Uterus (tissue), 4 donors: ENCODE data around the gene IQSEC3. TPM values are rescaled to one million over a fixed set of nuclear protein-coding genes. Genes with fewer than 3 reads are reported as not detected.

Source experiments
- DNase-seq, 2 donors: peaks; one replicate each; pipeline ENCODE4 v3.0.0-alpha.2; 2019 to 2020
- H3K27ac ChIP-seq, 2 donors: fragments of 200-600 bp; sonication (generic); 1 replicate in 1 of 2; 2 replicates in 1 of 2; pipeline ENCODE4 v1.5.1; 2016 to 2018
- H3K27me3 ChIP-seq, 2 donors: fragments of 200-600 bp; sonication (generic); one replicate each; pipeline ENCODE4 v1.5.1; 2018 to 2019; ENCODE audit warnings: control low read depth in 1 of 2
- H3K36me3 ChIP-seq, 2 donors: fragments of 200-600 bp; sonication (generic); one replicate each; pipeline ENCODE4 v1.5.1; 2019; ENCODE audit warnings: control low read depth in 1 of 2
- H3K4me1 ChIP-seq, 2 donors: fragments of 200-600 bp; sonication (generic); one replicate each; pipeline ENCODE4 v1.5.1; 2018 to 2019; ENCODE audit warnings: control low read depth in 1 of 2
- H3K4me3 ChIP-seq, 2 donors: fragments of 200-600 bp; sonication (generic); 1 replicate in 1 of 2; 2 replicates in 1 of 2; pipeline ENCODE4 v1.5.1; 2018 to 2019; ENCODE audit warnings: mild to moderate bottlenecking in 1 of 2
- H3K9me3 ChIP-seq, 2 donors: fragments of 200-600 bp; sonication (generic); one replicate each; pipeline ENCODE4 v1.5.1; 2019; ENCODE audit warnings: control low read depth in 1 of 2
- CTCF ChIP-seq, 4 experiments: fragments of 200-600 bp in 2 of 4; fragments of 450-650 bp in 2 of 4; sonication (generic) in 2 of 4; IDR thresholded peaks; one replicate each; pipeline ENCODE4 v1.5.1; 2016 to 2019; ENCODE audit warnings: antibody characterized with exemption in 4 of 4, mild to moderate bottlenecking in 2 of 4, moderate library complexity in 1 of 4
- POLR2A ChIP-seq, 2 donors: fragments of 450-650 bp; IDR thresholded peaks; one replicate each; pipeline ENCODE4 v1.6.1; 2016; ENCODE audit warnings: antibody characterized with exemption in 2 of 2, mild to moderate bottlenecking in 1 of 2, moderate library complexity in 1 of 2
- intact Hi-C: fragments of 100-400 bp; cut with DNase I; formaldehyde crosslinking; loops from one replicate; pipeline ENCODE4 v1.15.1; 2023; ENCODE audit warnings: low total_unique reads
- total RNA-seq, 4 donors: library from RNA; depleted of rRNA in 3 of 4; stranded (reverse); fragments of >200 nt in 3 of 4; gene quantifications; one replicate each; pipeline versions ENCODE4 v1.1.0 to v1.2.4, GENCODE V29; 2014 to 2023
- donor health status: DM: yes; HTN: yes; CAD: no.

The IQSEC3 gene
- total RNA-seq, 4 donors from 2014 or later, result under 0.01 to 2.9 (median 1.3) TPM

GRCh38 chr12:125566-125965 lies 59.0 kb downstream of the IQSEC3 start:
- H3K36me3 ChIP-seq, result no peaks in the 10 kb centered on the region
- no peaks in the 10 kb centered on the region for H3K27me3 ChIP-seq
- no peaks in the 10 kb centered on the region for H3K9me3 ChIP-seq
- no peaks in the 10 kb centered on the region for H3K4me1 ChIP-seq
- no peak overlapping the region for H3K27ac ChIP-seq
- H3K4me3 ChIP-seq, result no peak overlapping the region
- DNase-seq, result no peak
- intact Hi-C loops, result no loop called here
- TF ChIP-seq POLR2A (IDR thresholded peaks at IDR 0.05) (no peak), CTCF (IDR thresholded peaks at IDR 0.05) (no peak)

- no peaks in the 10 kb centered on the region for H3K27me3 ChIP-seq
- DNase-seq, result no peak
- no peaks in the 10 kb centered on the region for H3K9me3 ChIP-seq
- no peak overlapping the region for H3K4me3 ChIP-seq
- no peaks in the 10 kb centered on the region for H3K36me3 ChIP-seq
- intact Hi-C loops, result no loop called here
- H3K4me1 ChIP-seq, result no peaks in the 10 kb centered on the region
- no peak overlapping the region for H3K27ac ChIP-seq
- no peak for TF ChIP-seq POLR2A (IDR thresholded peaks at IDR 0.05)
- no peak for TF ChIP-seq CTCF (IDR thresholded peaks at IDR 0.05)
These were observed 61.5 kb downstream of the IQSEC3 start for GRCh38 chr12:128079-128478.

GRCh38 chr12:129001-129400 lies 62.4 kb downstream of the IQSEC3 start:
- Histone ChIP-seq H3K4me1 (no peaks in the 10 kb centered on the region), H3K4me3 (no peak overlapping the region), H3K36me3 (no peaks in the 10 kb centered on the region), H3K9me3 (no peaks in the 10 kb centered on the region), H3K27ac (no peak overlapping the region), H3K27me3 (no peaks in the 10 kb centered on the region)
- no peak for DNase-seq
- no peak for TF ChIP-seq POLR2A (IDR thresholded peaks at IDR 0.05)
- no peak for TF ChIP-seq CTCF (IDR thresholded peaks at IDR 0.05)
- intact Hi-C loops, result no loop called here

- intact Hi-C loops, result no loop called here
- Histone ChIP-seq H3K4me3 (no peak overlapping the region), H3K27ac (no peak overlapping the region), H3K36me3 (no peaks in the 10 kb centered on the region), H3K27me3 (no peaks in the 10 kb centered on the region), H3K9me3 (no peaks in the 10 kb centered on the region), H3K4me1 (no peaks in the 10 kb centered on the region)
- no peak for DNase-seq
- no peak for TF ChIP-seq CTCF (IDR thresholded peaks at IDR 0.05)
- no peak for TF ChIP-seq POLR2A (IDR thresholded peaks at IDR 0.05)
These were observed 64.0 kb downstream of the IQSEC3 start for GRCh38 chr12:130519-130918.

GRCh38 chr12:131008-131407 lies 64.4 kb downstream of the IQSEC3 start:
- Histone ChIP-seq H3K4me1 (no peaks in the 10 kb centered on the region), H3K27me3 (no peaks in the 10 kb centered on the region), H3K9me3 (no peaks in the 10 kb centered on the region), H3K36me3 (no peaks in the 10 kb centered on the region), H3K4me3 (no peak overlapping the region), H3K27ac (no peak overlapping the region)
- no peak for DNase-seq
- intact Hi-C loops, result no loop called here
- no peak for TF ChIP-seq POLR2A (IDR thresholded peaks at IDR 0.05)
- TF ChIP-seq CTCF (IDR thresholded peaks at IDR 0.05), result no peak
